GM12891 (cell line): ENCODE results near the gene BMS1.

Experiments used
- PAX5 ChIP-seq: IDR thresholded peaks from 2 replicates; pipeline ENCODE4 v1.6.1; 2011; ENCODE audit warnings: low read length, moderate library complexity, mild to moderate bottlenecking; ENCODE audit not compliant: insufficient read depth, severe bottlenecking
- POLR2A ChIP-seq: IDR thresholded peaks from 2 replicates; pipeline ENCODE4 v1.6.1; 2011; ENCODE audit warnings: low read depth, low read length, control low read depth
- POU2F2 ChIP-seq: IDR thresholded peaks from 2 replicates; pipeline ENCODE4 v1.6.1; 2011; ENCODE audit warnings: low read depth, mild to moderate bottlenecking, control low read depth, low read length, moderate library complexity
- TAF1 ChIP-seq: IDR thresholded peaks from 2 replicates; pipeline ENCODE4 v1.6.1; 2011; ENCODE audit warnings: low read depth, low read length, control low read depth

GRCh38 chr10:42753126-42753506 lies 29.5 kb upstream of the BMS1 start:
- TF ChIP-seq POLR2A (no peak), TAF1 (no peak), PAX5 (no peak), POU2F2 (no peak)
